ENCODE data around the gene CDH4. TPM values are rescaled to one million over a fixed set of nuclear protein-coding genes. Genes with fewer than 3 reads are reported as not detected.
A peak's percentile ranks its signal among the peaks of the same experiment; 100 is the strongest.

Gene CDH4
- total and polyA plus RNA-seq, 2 of the 13 experiments (the other 11 are each of a cell fraction or from before 2014, with no cell fraction given): not detected

DNA sequence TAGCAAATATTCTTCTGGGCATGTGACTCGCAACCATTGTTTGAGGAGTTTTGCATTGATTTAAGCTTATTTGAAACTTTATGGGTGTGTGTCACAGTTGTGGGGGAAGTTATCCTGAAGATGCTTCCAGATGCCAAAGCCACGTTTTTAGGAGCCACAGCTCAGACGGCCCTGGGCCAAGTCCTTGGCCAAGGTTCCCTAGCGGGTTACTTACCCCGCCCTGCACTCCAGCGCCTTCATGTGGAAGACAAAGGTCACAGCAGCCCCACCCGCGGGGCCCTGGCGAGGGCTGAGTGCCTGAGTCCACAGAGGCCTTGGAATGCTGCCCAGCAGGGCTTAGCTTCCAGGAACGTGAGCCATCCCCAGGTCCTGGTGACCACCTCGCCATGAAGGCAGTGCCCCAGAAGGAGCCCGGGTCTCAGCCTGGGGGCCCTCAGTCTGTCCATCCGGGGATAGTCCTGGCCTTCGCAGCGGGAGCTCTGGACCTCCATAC lies 308.3 kb downstream of the CDH4 start:
- H3K27ac ChIP-seq (ENCODE audit: extremely low read length, insufficient read depth, low read length): no peak overlapping the region
- WGBS (ENCODE audit: low lambda C conversion rate): 4% methylated on average over 7 of the region's 15 CpGs
- CTCF ChIA-PET (ENCODE audit: low intra/inter-chr PET ratio, low total read pairs): no interaction called here
- BruUV-seq (replicated peaks): no TSS peak
- POLR2A ChIA-PET: no interaction called here
- H3K36me3 ChIP-seq (replicated peaks in 1 of 2; ENCODE audit: control insufficient read depth in 1 of 2, insufficient read depth in 2 of 2, low read length in 2 of 2): no peaks in the 10 kb centered on the region
- intact Hi-C loops (cut with micrococcal nuclease; ENCODE audit: unreplicated experiment): no loop called here
- H3K27me3 ChIP-seq (ENCODE audit: control insufficient read depth in 1 of 2, insufficient read depth in 2 of 2, low read length in 2 of 2): peaks cover 7 to 48% of the 10 kb centered on the region in 2 experiments; a peak in 4 of 5 replicates
- no peak overlapping the region for H3K4me2 ChIP-seq (ENCODE audit: low read depth, low read length)
- no peak for FAIRE-seq
- H4K20me1 ChIP-seq (ENCODE audit: insufficient read depth, low read length): no peaks in the 10 kb centered on the region
- H3K4me1 ChIP-seq (ENCODE audit: insufficient read depth, low read length): no peaks in the 10 kb centered on the region
- DNase-seq (ENCODE audit: low spot score): no peak
- H3K4me3 ChIP-seq (replicated peaks in 1 of 3; ENCODE audit: insufficient read depth in 1 of 3, low read depth in 2 of 3, low read length in 3 of 3): no peak overlapping the region
- H3K9ac ChIP-seq (ENCODE audit: insufficient read depth, low read depth, low read length): no peak overlapping the region
- TF ChIP-seq, protein P1, sequence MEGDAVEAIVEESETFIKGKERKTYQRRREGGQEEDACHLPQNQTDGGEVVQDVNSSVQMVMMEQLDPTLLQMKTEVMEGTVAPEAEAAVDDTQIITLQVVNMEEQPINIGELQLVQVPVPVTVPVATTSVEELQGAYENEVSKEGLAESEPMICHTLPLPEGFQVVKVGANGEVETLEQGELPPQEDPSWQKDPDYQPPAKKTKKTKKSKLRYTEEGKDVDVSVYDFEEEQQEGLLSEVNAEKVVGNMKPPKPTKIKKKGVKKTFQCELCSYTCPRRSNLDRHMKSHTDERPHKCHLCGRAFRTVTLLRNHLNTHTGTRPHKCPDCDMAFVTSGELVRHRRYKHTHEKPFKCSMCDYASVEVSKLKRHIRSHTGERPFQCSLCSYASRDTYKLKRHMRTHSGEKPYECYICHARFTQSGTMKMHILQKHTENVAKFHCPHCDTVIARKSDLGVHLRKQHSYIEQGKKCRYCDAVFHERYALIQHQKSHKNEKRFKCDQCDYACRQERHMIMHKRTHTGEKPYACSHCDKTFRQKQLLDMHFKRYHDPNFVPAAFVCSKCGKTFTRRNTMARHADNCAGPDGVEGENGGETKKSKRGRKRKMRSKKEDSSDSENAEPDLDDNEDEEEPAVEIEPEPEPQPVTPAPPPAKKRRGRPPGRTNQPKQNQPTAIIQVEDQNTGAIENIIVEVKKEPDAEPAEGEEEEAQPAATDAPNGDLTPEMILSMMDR (CRISPR knock-in tag; IDR thresholded peaks at IDR 0.05): peak; percentile 31; the same call in 1 of the 2 replicates
- no peak for TF ChIP-seq ZMAT3 (CRISPR knock-in tag; conservative IDR thresholded peaks at IDR 0.05)
- in situ Hi-C loops (cut with HindIII; ENCODE audit: extremely low pct_ligation_motif_present, low pct_unique_long_range_greater_than_20kb): no loop called here
- no peaks in the 10 kb centered on the region for H3K79me2 ChIP-seq (ENCODE audit: insufficient read depth, low read length)
- peak; percentile 37 for ATAC-seq
- H3K9me3 ChIP-seq (ENCODE audit: low read length): no peaks in the 10 kb centered on the region
- no peak overlapping the region for H2AFZ ChIP-seq (ENCODE audit: low read length)

DNA sequence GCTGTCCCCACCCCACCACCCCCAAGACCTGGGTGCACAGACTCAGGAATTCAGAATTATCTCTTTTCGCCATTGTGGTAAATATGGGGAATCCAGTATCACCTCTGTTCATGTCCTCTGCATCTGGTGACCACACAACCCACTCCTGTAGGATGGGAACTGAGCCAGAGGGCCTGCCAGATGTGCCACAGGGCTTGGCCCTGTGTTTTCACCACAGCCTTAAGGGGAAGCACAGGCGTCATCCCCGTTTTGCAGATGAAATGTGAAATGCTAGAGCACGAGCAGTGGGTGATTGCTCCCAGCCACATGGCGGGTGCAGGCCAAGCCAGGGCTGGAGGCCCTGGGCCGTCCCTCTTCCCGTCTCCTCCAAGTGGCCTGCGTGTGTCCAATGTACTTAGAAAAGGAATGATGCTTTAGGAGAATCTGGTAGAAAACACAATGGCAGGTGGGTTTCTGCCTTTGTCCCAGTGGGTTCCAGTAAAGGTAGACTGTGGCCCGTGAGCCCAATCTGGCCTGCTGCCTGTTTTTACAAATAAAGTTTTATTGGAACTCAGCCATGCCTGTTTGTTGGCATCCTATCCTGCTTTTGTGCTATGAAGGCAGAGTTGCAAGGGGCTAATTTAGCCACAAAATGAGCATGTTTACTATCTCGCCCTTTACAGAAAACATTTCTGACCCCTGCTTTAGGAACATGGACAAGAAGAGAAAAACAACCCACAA lies 309.2 kb downstream of the CDH4 start:
- no TSS peak for BruUV-seq (replicated peaks)
- H3K36me3 ChIP-seq (replicated peaks in 1 of 2; ENCODE audit: control insufficient read depth in 1 of 2, insufficient read depth in 2 of 2, low read length in 2 of 2): no peaks in the 10 kb centered on the region
- CTCF ChIA-PET (ENCODE audit: low intra/inter-chr PET ratio, low total read pairs): no interaction called here
- no peak for FAIRE-seq
- no peak overlapping the region for H3K4me3 ChIP-seq (replicated peaks in 1 of 3; ENCODE audit: insufficient read depth in 1 of 3, low read depth in 2 of 3, low read length in 3 of 3)
- WGBS (ENCODE audit: low lambda C conversion rate): 32% methylated on average over 10 of the region's 10 CpGs
- no peaks in the 10 kb centered on the region for H4K20me1 ChIP-seq (ENCODE audit: insufficient read depth, low read length)
- intact Hi-C loops (cut with micrococcal nuclease; ENCODE audit: unreplicated experiment): no loop called here
- no peak overlapping the region for H3K4me2 ChIP-seq (ENCODE audit: low read depth, low read length)
- H3K27ac ChIP-seq (ENCODE audit: extremely low read length, insufficient read depth, low read length): no peak overlapping the region
- H3K9ac ChIP-seq (ENCODE audit: insufficient read depth, low read depth, low read length): no peak overlapping the region
- no peaks in the 10 kb centered on the region for H3K4me1 ChIP-seq (ENCODE audit: insufficient read depth, low read length)
- H3K27me3 ChIP-seq (ENCODE audit: control insufficient read depth in 1 of 2, insufficient read depth in 2 of 2, low read length in 2 of 2): peaks cover 7 to 51% of the 10 kb centered on the region in 2 experiments; a peak in 4 of 5 replicates
- no peaks in the 10 kb centered on the region for H3K79me2 ChIP-seq (ENCODE audit: insufficient read depth, low read length)
- no peak overlapping the region for H2AFZ ChIP-seq (ENCODE audit: low read length)
- no peaks in the 10 kb centered on the region for H3K9me3 ChIP-seq (ENCODE audit: low read length)
- in situ Hi-C loops (cut with HindIII; ENCODE audit: extremely low pct_ligation_motif_present, low pct_unique_long_range_greater_than_20kb): no loop called here
- ATAC-seq: no peak
- TF ChIP-seq ZNF879 (CRISPR knock-in tag; IDR thresholded peaks at IDR 0.05): no peak
- TF ChIP-seq, protein P2, sequence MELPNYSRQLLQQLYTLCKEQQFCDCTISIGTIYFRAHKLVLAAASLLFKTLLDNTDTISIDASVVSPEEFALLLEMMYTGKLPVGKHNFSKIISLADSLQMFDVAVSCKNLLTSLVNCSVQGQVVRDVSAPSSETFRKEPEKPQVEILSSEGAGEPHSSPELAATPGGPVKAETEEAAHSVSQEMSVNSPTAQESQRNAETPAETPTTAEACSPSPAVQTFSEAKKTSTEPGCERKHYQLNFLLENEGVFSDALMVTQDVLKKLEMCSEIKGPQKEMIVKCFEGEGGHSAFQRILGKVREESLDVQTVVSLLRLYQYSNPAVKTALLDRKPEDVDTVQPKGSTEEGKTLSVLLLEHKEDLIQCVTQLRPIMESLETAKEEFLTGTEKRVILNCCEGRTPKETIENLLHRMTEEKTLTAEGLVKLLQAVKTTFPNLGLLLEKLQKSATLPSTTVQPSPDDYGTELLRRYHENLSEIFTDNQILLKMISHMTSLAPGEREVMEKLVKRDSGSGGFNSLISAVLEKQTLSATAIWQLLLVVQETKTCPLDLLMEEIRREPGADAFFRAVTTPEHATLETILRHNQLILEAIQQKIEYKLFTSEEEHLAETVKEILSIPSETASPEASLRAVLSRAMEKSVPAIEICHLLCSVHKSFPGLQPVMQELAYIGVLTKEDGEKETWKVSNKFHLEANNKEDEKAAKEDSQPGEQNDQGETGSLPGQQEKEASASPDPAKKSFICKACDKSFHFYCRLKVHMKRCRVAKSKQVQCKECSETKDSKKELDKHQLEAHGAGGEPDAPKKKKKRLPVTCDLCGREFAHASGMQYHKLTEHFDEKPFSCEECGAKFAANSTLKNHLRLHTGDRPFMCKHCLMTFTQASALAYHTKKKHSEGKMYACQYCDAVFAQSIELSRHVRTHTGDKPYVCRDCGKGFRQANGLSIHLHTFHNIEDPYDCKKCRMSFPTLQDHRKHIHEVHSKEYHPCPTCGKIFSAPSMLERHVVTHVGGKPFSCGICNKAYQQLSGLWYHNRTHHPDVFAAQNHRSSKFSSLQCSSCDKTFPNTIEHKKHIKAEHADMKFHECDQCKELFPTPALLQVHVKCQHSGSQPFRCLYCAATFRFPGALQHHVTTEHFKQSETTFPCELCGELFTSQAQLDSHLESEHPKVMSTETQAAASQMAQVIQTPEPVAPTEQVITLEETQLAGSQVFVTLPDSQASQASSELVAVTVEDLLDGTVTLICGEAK (IDR thresholded peaks at IDR 0.05): no peak
- TF ChIP-seq, protein P2 (CRISPR knock-in tag; IDR thresholded peaks at IDR 0.05): peak; percentile 72; the same call in 1 of the 2 replicates
- POLR2A ChIA-PET: no interaction called here
- no peak for DNase-seq (ENCODE audit: low spot score)

All from HepG2 (cell line).